Measurements from ENCODE around the gene PARL. TPM values are rescaled to one million over a fixed set of nuclear protein-coding genes. Genes with fewer than 3 reads are reported as not detected.

The PARL gene
- total and polyA plus RNA-seq, 2 donors (not counting 1 experiment from before 2014, with no cell fraction given) = 30.2 to 55.9 TPM

GRCh38 chr3:183808355-183808754 is 76.3 kb downstream of the PARL start:
- Histone ChIP-seq H3K36me3 (ENCODE audit: control insufficient read depth, insufficient read depth, low read length) (peaks cover 17% of the 10 kb centered on the region), H4K20me1 (ENCODE audit: control insufficient read depth, extremely low read depth, insufficient read depth, low read length) (no peaks in the 10 kb centered on the region)
- no peak for DNase-seq (ENCODE audit: low read depth in 2 of 2)

DNA sequence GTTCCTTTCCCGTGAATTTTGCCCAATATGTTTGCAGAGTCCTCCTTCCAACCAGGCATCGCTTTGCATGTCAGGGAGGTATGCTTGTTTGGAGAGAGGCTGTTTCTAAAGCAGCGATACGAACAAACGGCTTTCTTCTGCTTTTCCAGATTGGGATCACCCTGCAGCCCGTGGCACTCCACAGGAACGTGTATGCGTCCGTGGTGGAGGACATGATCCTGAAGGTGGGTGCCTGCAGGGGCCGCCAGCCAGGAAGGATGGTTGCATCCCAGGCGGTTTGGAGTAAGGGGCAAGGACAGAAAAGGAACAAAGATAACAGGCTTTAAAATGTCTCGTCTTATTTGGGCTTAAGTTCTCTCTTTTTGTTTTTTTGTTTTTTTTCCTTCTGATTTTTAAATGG is 76.8 kb downstream of the PARL start:
- Histone ChIP-seq H3K9ac (ENCODE audit: insufficient read depth, low read length) (no peak overlapping the region), H3K36me3 (ENCODE audit: control insufficient read depth, insufficient read depth, low read length) (peaks cover 17% of the 10 kb centered on the region), H3K27ac (ENCODE audit: insufficient read depth, low read length) (no peak overlapping the region), H3K4me2 (ENCODE audit: extremely low read depth, insufficient read depth, low read length) (no peak overlapping the region), H3K4me1 (ENCODE audit: control insufficient read depth, extremely low read depth, insufficient read depth, low read length) (no peaks in the 10 kb centered on the region), H3K27me3 (ENCODE audit: control insufficient read depth, insufficient read depth, low read length) (no peaks in the 10 kb centered on the region), H4K20me1 (ENCODE audit: control insufficient read depth, extremely low read depth, insufficient read depth, low read length) (no peaks in the 10 kb centered on the region), H3K79me2 (ENCODE audit: control insufficient read depth, insufficient read depth, low read length) (no peaks in the 10 kb centered on the region), H3K4me3 (replicated peaks in 1 of 4; ENCODE audit: control extremely low read depth in 1 of 4, insufficient read depth in 1 of 4, low read depth in 3 of 4, low read length in 4 of 4) (no peak overlapping the region), H3K9me3 (ENCODE audit: control insufficient read depth, insufficient read depth, low read depth, low read length) (no peaks in the 10 kb centered on the region), H2AFZ (ENCODE audit: low read length) (no peak overlapping the region)
- no peak for TF ChIP-seq CTCF (conservative IDR thresholded peaks at IDR 0.05 in 1 of 2, IDR thresholded peaks at IDR 0.05 in 1 of 2; ENCODE audit: low read depth in 1 of 2, low read length in 2 of 2)
- no peak for TF ChIP-seq EZH2 (IDR thresholded peaks at IDR 0.05; ENCODE audit: low read length, missing control alignments)
- DNase-seq (ENCODE audit: low read depth in 2 of 2) = no peak

More at GRCh38 chr3:183808355-183808754, 76.3 kb downstream of the PARL start:
- H3K4me2 ChIP-seq (ENCODE audit: extremely low read depth, insufficient read depth, low read length) = no peak overlapping the region
- no peak overlapping the region for H3K27ac ChIP-seq (ENCODE audit: insufficient read depth, low read length)
- H3K4me1 ChIP-seq (ENCODE audit: control insufficient read depth, extremely low read depth, insufficient read depth, low read length) = no peaks in the 10 kb centered on the region
- TF ChIP-seq CTCF (conservative IDR thresholded peaks at IDR 0.05 in 1 of 2, IDR thresholded peaks at IDR 0.05 in 1 of 2; ENCODE audit: low read depth in 1 of 2, low read length in 2 of 2) (no peak), EZH2 (IDR thresholded peaks at IDR 0.05; ENCODE audit: low read length, missing control alignments) (no peak)
- H3K4me3 ChIP-seq (replicated peaks in 1 of 4; ENCODE audit: control extremely low read depth in 1 of 4, insufficient read depth in 1 of 4, low read depth in 3 of 4, low read length in 4 of 4) = no peak overlapping the region
- H3K9ac ChIP-seq (ENCODE audit: insufficient read depth, low read length) = no peak overlapping the region
- no peaks in the 10 kb centered on the region for H3K27me3 ChIP-seq (ENCODE audit: control insufficient read depth, insufficient read depth, low read length)
- H3K9me3 ChIP-seq (ENCODE audit: control insufficient read depth, insufficient read depth, low read depth, low read length) = no peaks in the 10 kb centered on the region
- H3K79me2 ChIP-seq (ENCODE audit: control insufficient read depth, insufficient read depth, low read length) = no peaks in the 10 kb centered on the region
- no peak overlapping the region for H2AFZ ChIP-seq (ENCODE audit: low read length)

GRCh38 chr3:183807209-183807728 is 77.4 kb downstream of the PARL start:
- Histone ChIP-seq H3K4me2 (ENCODE audit: extremely low read depth, insufficient read depth, low read length) (no peak overlapping the region), H4K20me1 (ENCODE audit: control insufficient read depth, extremely low read depth, insufficient read depth, low read length) (no peaks in the 10 kb centered on the region), H3K4me1 (ENCODE audit: control insufficient read depth, extremely low read depth, insufficient read depth, low read length) (no peaks in the 10 kb centered on the region), H3K9ac (ENCODE audit: insufficient read depth, low read length) (no peak overlapping the region), H2AFZ (ENCODE audit: low read length) (no peak overlapping the region), H3K4me3 (replicated peaks in 1 of 4; ENCODE audit: control extremely low read depth in 1 of 4, insufficient read depth in 1 of 4, low read depth in 3 of 4, low read length in 4 of 4) (no peak overlapping the region), H3K27ac (ENCODE audit: insufficient read depth, low read length) (no peak overlapping the region), H3K27me3 (ENCODE audit: control insufficient read depth, insufficient read depth, low read length) (no peaks in the 10 kb centered on the region), H3K36me3 (ENCODE audit: control insufficient read depth, insufficient read depth, low read length) (peaks cover 17% of the 10 kb centered on the region), H3K9me3 (ENCODE audit: control insufficient read depth, insufficient read depth, low read depth, low read length) (no peaks in the 10 kb centered on the region), H3K79me2 (ENCODE audit: control insufficient read depth, insufficient read depth, low read length) (no peaks in the 10 kb centered on the region)
- no peak for DNase-seq (ENCODE audit: low read depth in 2 of 2)
- TF ChIP-seq EZH2 (IDR thresholded peaks at IDR 0.05; ENCODE audit: low read length, missing control alignments) (no peak), CTCF (conservative IDR thresholded peaks at IDR 0.05 in 1 of 2, IDR thresholded peaks at IDR 0.05 in 1 of 2; ENCODE audit: low read depth in 1 of 2, low read length in 2 of 2) (no peak)
